ENCODE results near the gene CCDC149.

CCDC149 gene

DNA sequence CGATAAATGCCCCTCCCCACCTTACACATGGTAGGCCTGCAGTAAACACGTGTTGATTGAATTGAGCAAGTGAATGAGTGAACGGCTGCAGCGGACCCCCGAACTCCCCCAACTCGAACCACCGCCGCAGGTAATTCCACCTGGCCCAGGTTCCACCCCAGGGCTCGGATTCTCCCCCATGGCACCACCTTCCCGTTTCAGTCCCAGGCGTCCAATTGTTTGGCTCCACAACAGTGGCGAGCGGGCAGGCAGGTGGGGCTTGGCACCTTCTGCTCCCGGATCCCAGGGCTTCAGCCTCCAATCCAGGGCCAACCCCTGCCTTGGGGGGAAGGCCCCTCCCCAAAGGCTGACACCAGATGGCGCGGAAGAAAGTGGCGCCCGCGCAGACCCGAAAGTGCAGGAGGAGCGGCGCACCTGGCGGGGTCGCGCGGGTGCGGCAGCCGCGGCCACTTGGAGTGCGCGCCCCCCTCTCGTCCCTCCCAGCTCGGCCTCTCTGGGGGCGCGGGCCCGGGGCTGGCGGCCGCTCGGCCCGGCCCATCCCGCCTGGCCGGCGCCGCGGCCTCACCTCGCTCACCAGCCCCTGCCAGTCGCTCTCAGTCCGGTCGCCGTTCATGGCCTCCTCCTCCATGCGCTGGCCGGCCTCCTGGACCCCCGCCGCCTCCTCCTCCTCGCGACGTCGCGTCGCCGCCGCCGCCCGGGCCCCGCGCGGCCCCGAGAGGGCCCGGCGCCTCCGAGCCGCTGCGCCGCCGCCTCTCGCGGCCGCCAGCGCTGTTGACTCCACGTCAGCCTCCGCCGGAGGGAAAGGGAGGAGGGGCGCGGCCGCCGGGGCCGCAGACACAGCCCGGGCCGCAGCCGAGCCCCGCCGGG lies at the start of gene CCDC149:
Gene CCDC149 (minus strand): TSS at position 791 of the 867 bp plus-strand sequence. CDS start 178 bp downstream, at position 613.
- peak in 1 of 3 experiments; percentile 7 for DNase-seq (ENCODE audit: low read depth in 3 of 3)

DNA sequence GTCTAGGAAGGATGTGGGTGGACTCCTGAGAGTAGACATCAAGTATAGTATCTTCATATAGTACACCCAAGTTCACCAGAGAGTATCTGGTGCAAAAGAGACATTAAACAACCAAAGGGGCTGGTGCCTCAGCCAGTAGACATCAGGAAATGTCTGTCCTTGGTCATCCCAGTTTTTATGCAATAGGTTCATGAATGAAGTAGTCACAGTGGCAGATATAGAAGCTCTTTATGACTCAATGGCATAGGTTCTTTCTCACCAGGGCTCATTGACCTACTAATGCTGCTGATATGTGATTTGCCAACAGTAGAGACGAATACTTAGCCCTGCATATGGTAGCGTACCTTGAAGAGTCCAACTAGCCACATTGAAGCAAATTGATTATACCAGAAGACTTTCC lies 45.0 kb upstream of the CCDC149 start:
- no peak for DNase-seq (ENCODE audit: low read depth in 3 of 3)

DNA sequence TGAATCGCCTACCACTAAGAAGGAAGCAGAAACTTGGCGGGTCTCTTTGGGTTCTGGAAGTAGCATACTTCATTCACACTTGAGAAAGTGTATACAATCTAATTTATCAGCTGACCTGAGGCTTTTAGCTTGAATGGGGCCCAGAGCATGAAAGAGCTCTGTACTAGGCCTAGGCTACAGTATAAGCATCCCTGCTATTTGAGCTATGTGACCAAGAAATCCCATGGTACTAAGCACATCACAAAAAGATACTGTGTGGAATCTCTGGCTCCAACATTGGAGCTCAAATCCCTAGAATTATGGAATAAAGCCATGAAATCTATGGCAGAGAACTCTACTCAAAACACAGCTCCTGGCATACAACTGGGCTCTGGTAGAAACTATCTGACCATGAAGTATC lies 43.9 kb upstream of the CCDC149 start:
- DNase-seq (ENCODE audit: low read depth in 3 of 3), result no peak

DNA sequence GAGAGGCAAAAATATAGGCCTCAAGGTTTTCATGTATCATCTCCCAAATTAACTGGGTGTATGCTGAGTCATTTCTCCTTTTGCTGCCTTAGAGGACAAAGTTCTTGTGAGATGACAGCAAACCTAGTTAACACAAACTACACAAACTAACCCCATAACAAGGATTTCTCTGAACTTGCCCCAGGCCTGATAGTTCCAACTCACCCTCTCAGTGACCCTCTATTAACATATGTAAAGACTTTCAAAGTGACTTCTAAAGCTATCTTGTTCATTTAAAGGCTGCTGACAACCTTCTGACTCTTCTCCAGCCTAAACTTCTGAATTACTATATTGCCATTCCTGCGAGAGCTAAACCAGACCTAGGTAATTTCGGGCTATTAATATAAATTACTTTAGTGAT lies 43.2 kb upstream of the CCDC149 start:
- no peak for DNase-seq (ENCODE audit: low read depth in 3 of 3)

DNA sequence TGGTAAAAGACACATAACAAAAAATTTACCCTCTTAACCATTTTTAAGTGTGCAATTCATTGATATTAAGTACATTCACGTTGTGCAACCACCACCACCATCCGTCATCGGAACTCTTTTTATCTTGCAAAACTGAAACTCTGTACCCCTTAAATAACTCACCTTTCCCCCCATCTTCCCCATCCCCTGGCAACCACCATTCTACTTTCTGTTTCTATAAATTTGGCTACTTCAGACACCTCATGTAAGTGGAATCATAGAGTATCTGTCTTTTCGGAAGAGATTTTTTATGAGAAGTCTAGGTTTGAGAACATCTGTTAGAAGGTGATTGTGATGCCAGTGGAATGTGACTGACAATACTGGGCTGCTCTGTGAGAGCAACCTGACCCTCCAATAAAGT lies 39.8 kb upstream of the CCDC149 start:
- no peak for DNase-seq (ENCODE audit: low read depth in 3 of 3)

DNA sequence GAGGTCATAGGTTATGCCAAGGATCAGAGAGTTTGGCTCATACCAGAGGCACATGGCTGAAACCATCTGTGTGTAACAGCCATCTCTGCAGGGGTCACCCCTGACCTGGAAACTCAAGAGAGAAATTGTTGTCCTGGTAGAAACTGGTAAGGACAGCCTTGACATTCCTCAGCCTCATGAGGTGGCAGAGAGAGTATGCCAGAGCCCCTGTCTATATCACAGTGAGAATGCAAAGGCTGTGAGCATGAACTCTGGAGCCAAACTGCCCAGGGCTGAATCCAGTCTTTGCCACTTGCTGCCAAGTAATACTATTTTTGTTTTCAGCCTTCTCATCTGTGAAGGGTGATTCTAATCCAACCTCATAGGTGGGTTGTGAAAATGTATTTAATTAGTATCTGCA lies 37.1 kb upstream of the CCDC149 start:
- no peak for DNase-seq (ENCODE audit: low read depth in 3 of 3)

DNA sequence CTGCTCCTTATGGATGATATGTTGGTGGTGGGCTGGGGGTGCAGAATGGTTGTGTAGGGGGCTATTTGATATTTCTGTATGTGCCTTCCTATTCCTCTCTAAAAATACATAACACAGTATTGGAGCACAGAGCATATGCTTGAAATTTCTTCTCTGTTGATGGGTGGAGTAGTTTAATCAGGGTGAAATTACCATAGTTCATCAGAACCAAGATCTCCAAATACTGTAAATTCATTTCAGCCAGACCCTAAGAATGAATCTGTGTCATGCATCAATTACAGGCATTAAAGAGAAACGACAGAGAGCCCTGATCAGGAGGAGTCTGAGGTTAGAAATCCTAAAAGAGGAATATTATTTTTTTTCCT lies 25.1 kb upstream of the CCDC149 start:
- DNase-seq (ENCODE audit: low read depth in 3 of 3), result no peak

DNA sequence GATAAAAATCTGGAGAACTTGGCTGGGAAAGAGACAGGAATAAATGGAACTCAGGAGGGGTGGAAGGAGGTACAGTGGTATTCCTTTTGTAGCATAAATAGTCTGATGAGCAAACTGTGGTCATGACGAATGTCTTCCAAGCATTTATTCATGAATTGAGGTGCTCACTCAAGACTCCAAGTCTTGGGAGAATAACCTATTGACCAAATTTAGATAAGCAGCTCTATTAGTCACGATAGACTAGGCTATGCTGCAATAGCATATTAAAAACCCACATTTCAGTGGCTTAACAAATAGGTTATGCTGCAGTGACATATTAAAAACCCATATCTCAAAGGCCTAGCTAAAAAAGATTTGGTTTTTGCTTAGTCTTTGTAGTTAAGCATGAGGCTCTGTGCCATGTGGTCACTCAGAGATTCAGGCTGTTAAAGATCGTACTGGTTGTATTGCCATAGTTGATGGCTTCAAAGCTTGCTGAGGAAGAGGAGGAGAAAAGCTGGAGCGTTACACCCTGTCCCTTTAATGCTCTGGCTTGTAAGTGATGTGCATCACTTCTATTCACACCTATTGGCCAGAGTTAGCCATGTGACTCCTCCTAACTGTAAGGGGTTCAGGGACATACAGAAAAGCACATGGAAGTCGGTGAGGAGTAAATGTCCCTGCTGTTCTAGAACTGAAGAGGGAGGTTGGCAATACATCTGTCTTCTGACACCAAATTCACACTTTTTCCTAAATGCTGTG lies 24.5 kb upstream of the CCDC149 start:
- no peak for DNase-seq (ENCODE audit: low read depth in 3 of 3)

DNA sequence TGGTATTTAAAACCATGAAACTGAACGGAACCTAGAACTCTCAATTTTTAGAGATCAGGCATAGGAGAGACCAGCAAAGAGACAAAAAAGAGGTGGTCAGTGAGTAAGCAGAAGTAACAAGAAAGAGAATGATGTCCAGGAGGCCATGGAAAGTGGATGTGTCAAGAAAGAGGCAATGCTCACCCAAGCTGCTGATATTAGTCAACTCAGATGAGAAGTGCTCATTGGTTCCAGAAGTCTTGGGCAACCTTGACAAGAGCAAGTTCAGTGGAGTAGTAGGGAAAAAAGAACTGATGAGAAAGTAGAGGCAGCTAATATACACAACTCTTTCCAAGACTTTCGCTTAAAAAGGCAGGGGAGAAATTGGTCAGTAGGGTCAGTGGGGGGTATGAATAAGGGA lies 23.0 kb upstream of the CCDC149 start:
- no peak for DNase-seq (ENCODE audit: low read depth in 3 of 3)

DNA sequence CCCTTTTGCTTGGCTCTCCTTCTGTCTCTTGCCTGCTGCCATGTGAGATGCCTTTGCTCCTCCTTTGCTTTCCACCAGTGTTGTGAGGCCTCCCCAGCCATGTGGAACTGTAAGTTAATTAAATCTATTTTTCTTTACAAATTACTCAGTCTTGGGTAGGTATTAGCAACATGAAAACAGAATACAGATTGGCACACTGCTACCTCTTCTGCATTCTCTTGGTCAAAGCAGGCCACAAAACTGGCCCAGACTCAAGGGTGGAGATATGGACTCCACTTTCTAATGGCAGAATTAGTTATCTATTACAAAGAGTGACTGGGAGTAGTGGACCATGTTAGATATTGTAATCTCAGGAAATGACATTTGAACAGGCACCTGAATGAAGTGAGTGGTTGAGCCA lies 21.5 kb upstream of the CCDC149 start:
- no peak for DNase-seq (ENCODE audit: low read depth in 3 of 3)

DNA sequence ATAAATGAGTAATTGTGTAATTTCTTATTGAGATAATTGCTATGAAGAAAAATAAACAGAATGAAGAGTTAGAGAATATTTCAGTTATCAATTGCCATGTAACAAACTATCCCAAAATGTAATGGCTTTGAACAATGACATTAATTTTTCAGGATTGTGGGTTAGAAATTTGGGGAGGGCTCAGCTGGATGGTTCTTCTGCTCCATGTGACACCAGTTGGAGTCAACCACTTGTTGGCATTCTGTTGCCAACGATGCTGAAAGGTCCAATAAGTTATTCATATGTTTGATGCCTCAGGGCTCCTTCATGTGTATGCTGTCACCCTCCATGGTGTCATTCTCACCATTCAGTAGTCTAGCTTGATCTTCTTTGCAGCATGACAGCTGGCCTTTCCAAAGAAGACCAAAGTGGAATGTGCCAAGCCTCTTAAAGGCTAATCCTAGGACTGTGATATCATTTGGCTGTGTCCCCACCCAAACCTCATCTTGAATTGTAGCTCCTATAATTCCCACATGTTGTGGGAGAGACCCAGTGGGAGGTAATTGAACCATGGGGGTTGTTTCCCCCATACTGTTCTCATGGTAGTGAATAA lies 20.9 kb upstream of the CCDC149 start:
- DNase-seq (ENCODE audit: low read depth in 3 of 3), result no peak

DNA sequence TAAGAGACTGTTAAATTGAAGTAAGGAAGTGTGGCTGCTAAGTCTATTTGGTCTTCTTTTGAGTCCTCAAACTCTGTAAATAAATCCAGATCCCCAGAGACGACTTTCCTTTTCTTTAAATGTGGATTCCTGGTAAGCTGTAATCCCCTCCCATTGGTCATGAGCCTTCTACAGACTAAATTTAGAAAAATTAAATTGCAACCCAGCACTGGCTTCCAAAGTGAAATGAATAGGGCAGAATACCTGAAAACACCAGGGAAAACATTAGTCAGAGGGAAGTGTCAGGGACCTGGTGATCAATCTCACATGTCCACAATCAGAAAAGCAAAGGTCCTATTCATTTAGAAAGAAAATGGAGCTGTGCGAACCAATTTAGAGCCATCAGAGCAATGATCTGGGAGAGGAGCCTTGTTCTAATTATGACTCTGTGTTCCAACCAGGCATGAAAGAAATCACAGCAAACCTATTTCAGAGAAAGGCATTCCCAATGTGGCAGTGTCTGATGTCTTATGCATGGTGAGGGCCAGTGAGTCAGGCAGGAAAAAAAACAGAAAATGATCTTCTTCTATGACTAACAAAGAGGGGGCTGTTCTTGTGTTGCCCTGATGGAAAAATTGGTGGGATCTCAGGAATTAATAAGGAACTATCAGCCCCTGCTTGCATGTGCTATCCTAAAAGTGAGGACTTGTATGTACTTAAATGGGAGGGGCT lies 19.8 kb upstream of the CCDC149 start:
- DNase-seq (ENCODE audit: low read depth in 3 of 3), result no peak

DNA sequence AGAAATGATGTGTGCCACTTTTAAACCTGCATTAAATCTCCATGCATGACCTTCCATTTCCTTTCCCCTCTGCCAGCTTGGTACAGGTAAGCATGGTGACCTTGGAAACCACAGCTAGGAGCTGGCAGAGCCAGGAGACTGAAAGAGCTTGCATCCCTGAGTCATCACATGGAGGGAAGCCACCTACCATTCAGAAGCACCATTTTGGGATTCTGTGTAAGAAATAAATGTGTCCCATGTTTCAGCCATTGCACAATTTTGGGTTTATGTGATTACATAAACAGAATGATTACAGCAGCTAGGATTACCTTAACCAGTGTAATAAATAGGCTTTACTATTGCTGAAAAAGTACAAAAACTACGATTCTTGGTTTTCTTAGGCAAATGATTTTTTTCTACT lies 17.3 kb upstream of the CCDC149 start:
- no peak for DNase-seq (ENCODE audit: low read depth in 3 of 3)

DNA sequence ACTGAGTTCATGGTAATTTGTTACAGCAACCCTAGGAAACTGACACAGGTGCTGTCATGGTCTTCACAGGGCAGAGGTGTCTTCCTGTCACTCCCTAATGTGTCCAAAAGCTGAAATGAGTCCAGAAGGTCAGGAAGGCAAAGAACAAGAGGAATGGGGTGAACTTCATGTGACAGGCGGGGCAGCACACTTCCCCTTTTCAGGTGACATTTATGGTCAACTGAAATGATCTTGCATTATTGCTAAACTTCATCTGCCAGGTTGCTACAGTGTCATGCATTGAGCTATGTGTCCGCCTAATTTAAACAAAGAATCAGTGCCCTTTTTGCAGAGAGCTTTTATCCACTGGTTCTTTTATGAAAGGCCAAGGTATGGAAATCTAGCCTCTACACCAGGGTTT lies 15.9 kb upstream of the CCDC149 start:
- no peak for DNase-seq (ENCODE audit: low read depth in 3 of 3)

DNA sequence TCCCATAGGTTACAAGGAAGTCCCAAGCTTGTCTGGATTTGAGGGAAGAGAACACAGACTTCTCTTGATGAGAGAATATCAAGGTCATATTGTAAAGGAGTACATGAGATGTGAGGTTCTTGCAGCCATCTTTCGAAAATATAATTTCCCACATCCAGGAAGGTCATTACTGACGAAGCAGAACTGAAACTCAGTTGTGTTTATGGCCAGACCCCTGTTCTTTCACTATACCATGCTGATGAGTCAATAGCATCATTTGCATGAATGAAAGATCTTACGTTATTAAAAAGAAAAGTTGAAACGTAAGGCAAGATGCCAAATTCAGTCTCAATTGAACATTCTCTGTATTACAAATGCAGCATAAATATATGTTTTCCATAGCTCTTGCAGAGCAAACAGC lies 14.2 kb upstream of the CCDC149 start:
- DNase-seq (ENCODE audit: low read depth in 3 of 3), result no peak

DNA sequence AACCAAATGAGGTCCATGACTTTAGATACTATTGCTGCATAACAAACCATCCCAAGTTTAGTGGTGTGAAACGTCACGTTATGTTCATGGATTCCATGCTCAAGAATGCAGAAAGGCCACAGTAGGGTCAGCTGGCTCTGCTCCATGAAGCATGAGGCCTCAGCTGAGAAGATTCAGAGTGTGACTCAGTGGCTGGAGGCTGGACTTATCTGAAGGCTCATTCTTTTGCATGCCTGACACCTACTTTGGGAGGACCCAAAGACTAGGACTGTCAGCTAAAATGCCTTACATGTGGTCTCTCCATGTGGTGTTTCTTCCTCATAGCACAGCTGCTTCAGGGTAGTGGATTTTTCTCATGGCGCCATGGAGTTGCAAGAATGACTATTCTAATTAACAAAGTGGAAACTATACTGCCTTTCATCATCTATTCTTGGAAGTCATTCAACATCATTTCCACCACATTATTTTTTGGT lies 11.5 kb upstream of the CCDC149 start:
- DNase-seq (ENCODE audit: low read depth in 3 of 3), result no peak

DNA sequence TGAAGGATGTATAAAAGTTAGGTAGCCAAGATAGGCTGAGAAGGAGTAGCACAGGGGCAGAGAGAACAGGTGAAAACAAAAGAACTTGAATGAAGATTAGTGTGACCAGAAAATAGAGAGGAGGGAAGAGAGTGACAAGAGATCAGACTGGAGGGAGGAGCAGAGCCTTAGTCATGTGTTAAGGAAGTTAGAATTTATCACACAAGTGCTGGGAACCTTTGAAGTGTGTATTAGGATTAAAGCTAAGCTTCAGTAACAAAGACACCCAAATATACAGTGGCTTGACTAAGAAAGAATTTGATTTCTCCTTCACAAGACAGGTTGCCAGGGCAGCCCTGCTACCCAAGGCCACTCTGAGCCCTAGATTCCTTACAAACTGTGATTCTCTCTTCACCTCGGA lies 10.7 kb upstream of the CCDC149 start:
- no peak for DNase-seq (ENCODE audit: low read depth in 3 of 3)

DNA sequence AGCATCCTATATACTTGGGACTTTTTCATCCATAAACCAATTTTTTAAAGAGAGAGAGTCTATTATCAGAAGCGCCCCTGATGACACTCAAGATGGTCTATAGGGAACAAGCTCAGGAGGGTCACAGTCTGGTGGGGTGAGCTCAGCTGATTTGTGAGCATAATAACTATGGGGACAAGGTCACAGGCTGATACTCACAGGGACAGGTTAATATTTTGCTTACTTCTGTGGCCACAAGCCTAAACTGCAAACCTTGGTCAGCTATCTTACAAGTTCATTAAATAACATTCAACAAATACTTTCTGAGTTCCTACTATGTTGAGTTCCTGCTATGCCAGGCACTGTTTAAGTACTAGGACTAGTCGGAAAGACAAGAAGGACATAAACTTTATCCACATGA lies 10.2 kb upstream of the CCDC149 start:
- no peak for DNase-seq (ENCODE audit: low read depth in 3 of 3)

DNA sequence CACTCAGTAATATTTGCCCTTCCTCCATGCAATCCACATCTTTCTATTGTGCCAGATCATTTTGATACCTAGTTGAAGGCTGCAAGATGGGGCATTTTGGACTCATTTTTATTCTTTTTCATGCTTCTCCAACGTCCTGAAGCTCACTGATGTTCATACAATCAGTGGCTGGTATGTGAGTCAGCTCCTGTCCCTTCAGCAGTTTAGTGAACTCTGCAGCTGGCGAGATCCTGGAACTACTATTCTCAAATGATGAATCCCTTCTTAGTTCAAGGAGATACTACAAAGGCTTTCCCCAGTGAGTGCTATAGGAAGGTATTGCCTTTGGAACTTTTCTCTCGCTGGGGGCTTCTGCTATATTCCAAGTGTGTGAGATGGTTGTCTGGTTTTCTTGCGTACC lies 9.6 kb upstream of the CCDC149 start:
- DNase-seq (ENCODE audit: low read depth in 3 of 3), result no peak

DNA sequence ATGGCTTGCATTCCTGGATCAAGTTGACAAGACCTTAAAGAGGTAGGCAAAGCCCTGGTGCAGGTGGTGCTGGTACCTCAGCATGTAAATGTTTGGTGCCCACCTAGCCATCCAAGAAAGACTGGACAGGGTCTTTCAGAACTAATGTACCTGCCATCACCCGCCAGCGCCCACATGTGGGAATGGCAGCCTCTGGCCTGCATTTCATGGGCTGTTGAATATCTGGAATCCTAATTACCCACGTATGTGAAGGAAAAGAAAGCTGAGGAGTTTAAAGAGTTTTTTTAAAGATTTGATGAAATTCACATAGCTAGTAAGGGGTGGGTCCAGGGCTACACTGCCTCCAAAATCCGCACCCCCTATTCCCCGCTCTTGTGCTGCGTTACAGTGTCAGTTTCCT lies 8.6 kb upstream of the CCDC149 start:
- no peak for DNase-seq (ENCODE audit: low read depth in 3 of 3)

DNA sequence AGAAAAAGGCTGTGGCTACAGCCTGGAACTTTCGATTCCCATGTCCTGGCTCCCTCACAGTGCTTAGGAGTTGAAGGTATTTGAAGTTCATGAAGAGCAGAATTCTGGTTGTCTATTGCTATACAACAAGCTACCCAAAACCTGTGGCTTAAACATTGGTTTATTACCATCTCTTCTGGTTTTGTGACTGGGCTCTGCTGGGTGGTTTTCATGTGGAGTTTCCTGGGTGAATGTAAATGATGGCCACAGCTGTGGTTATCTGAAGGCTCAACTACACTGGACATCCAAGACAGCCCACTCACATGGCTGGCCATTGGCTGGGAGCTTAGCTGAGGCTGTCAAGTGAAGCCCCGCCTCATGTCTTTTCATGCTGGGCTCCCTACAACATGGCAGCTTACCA lies 7.2 kb upstream of the CCDC149 start:
- no peak for DNase-seq (ENCODE audit: low read depth in 3 of 3)
